Measurements from ENCODE around the gene ANAPC1.
"Not testable (repeated sequence)": the region's sequence is repeated elsewhere in the genome, so short reads cannot be mapped to it uniquely, and the experiment has no call there.

The ANAPC1 gene

GRCh38 chr2:111781443-111782094 lies 102.4 kb downstream of the ANAPC1 start:
- H3K27me3 ChIP-seq (replicated peaks in 2 of 5; ENCODE audit: control insufficient read depth in 4 of 5, insufficient read depth in 5 of 5, low read length in 4 of 5); H3K36me3 ChIP-seq (ENCODE audit: control insufficient read depth in 4 of 4, insufficient read depth in 4 of 4, low read length in 3 of 4); POLR2A ChIA-PET; H3K4me1 ChIP-seq (ENCODE audit: control extremely low read depth in 1 of 4, control insufficient read depth in 4 of 4, insufficient read depth in 4 of 4, low read length in 3 of 4); CTCF ChIA-PET; H3K4me3 ChIP-seq (ENCODE audit: control insufficient read depth in 1 of 7, extremely low read depth in 1 of 7, insufficient read depth in 4 of 7, low read depth in 2 of 7, low read length in 6 of 7); H3K27ac ChIP-seq (ENCODE audit: insufficient read depth in 1 of 2, low read depth in 1 of 2, low read length in 2 of 2, poor library complexity in 1 of 2, severe bottlenecking in 2 of 2); H3K9me3 ChIP-seq (ENCODE audit: control extremely low read depth in 1 of 5, control insufficient read depth in 4 of 5, insufficient read depth in 2 of 5, low read depth in 1 of 5, low read length in 4 of 5); DNase-seq: not testable (repeated sequence)
- WGBS (ENCODE audit: insufficient coverage), result no CpG with 5 or more reads among the region's 9 CpGs

- H3K36me3 ChIP-seq (ENCODE audit: control insufficient read depth in 4 of 4, insufficient read depth in 4 of 4, low read length in 3 of 4); DNase-seq; H3K9me3 ChIP-seq (ENCODE audit: control extremely low read depth in 1 of 5, control insufficient read depth in 4 of 5, insufficient read depth in 2 of 5, low read depth in 1 of 5, low read length in 4 of 5); H3K4me1 ChIP-seq (ENCODE audit: control extremely low read depth in 1 of 4, control insufficient read depth in 4 of 4, insufficient read depth in 4 of 4, low read length in 3 of 4); H3K4me3 ChIP-seq (ENCODE audit: control insufficient read depth in 1 of 7, extremely low read depth in 1 of 7, insufficient read depth in 4 of 7, low read depth in 2 of 7, low read length in 6 of 7); CTCF ChIA-PET; H3K27me3 ChIP-seq (replicated peaks in 2 of 5; ENCODE audit: control insufficient read depth in 4 of 5, insufficient read depth in 5 of 5, low read length in 4 of 5); POLR2A ChIA-PET; H3K27ac ChIP-seq (ENCODE audit: insufficient read depth in 1 of 2, low read depth in 1 of 2, low read length in 2 of 2, poor library complexity in 1 of 2, severe bottlenecking in 2 of 2): not testable (repeated sequence)
- WGBS (ENCODE audit: insufficient coverage), result no CpG with 5 or more reads among the region's 4 CpGs
These were observed 106.8 kb downstream of the ANAPC1 start for GRCh38 chr2:111777155-111777554.

- H3K9me3 ChIP-seq (ENCODE audit: control extremely low read depth in 1 of 5, control insufficient read depth in 4 of 5, insufficient read depth in 2 of 5, low read depth in 1 of 5, low read length in 4 of 5); CTCF ChIA-PET: not testable (repeated sequence)
These were observed 107.7 kb downstream of the ANAPC1 start for GRCh38 chr2:111776296-111776695.

GRCh38 chr2:111772180-111772579 lies 111.8 kb downstream of the ANAPC1 start:
- H3K36me3 ChIP-seq (ENCODE audit: control insufficient read depth in 4 of 4, insufficient read depth in 4 of 4, low read length in 3 of 4); CTCF ChIA-PET; H3K27me3 ChIP-seq (replicated peaks in 2 of 5; ENCODE audit: control insufficient read depth in 4 of 5, insufficient read depth in 5 of 5, low read length in 4 of 5); H3K27ac ChIP-seq (ENCODE audit: insufficient read depth in 1 of 2, low read depth in 1 of 2, low read length in 2 of 2, poor library complexity in 1 of 2, severe bottlenecking in 2 of 2); DNase-seq; H3K4me1 ChIP-seq (ENCODE audit: control extremely low read depth in 1 of 4, control insufficient read depth in 4 of 4, insufficient read depth in 4 of 4, low read length in 3 of 4); POLR2A ChIA-PET; H3K9me3 ChIP-seq (ENCODE audit: control extremely low read depth in 1 of 5, control insufficient read depth in 4 of 5, insufficient read depth in 2 of 5, low read depth in 1 of 5, low read length in 4 of 5); H3K4me3 ChIP-seq (ENCODE audit: control insufficient read depth in 1 of 7, extremely low read depth in 1 of 7, insufficient read depth in 4 of 7, low read depth in 2 of 7, low read length in 6 of 7): not testable (repeated sequence)
- no CpG with 5 or more reads among the region's 6 CpGs for WGBS (ENCODE audit: insufficient coverage)

More at GRCh38 chr2:111776296-111776695, 107.7 kb downstream of the ANAPC1 start:
- H3K4me3 ChIP-seq (ENCODE audit: control insufficient read depth in 1 of 7, extremely low read depth in 1 of 7, insufficient read depth in 4 of 7, low read depth in 2 of 7, low read length in 6 of 7); H3K4me1 ChIP-seq (ENCODE audit: control extremely low read depth in 1 of 4, control insufficient read depth in 4 of 4, insufficient read depth in 4 of 4, low read length in 3 of 4); H3K36me3 ChIP-seq (ENCODE audit: control insufficient read depth in 4 of 4, insufficient read depth in 4 of 4, low read length in 3 of 4); H3K27ac ChIP-seq (ENCODE audit: insufficient read depth in 1 of 2, low read depth in 1 of 2, low read length in 2 of 2, poor library complexity in 1 of 2, severe bottlenecking in 2 of 2); DNase-seq; POLR2A ChIA-PET; H3K27me3 ChIP-seq (replicated peaks in 2 of 5; ENCODE audit: control insufficient read depth in 4 of 5, insufficient read depth in 5 of 5, low read length in 4 of 5): not testable (repeated sequence)
- WGBS (ENCODE audit: insufficient coverage), result no CpG with 5 or more reads among the region's 3 CpGs

- CTCF ChIA-PET; H3K4me1 ChIP-seq (ENCODE audit: control extremely low read depth in 1 of 4, control insufficient read depth in 4 of 4, insufficient read depth in 4 of 4, low read length in 3 of 4); H3K4me3 ChIP-seq (ENCODE audit: control insufficient read depth in 1 of 7, extremely low read depth in 1 of 7, insufficient read depth in 4 of 7, low read depth in 2 of 7, low read length in 6 of 7); H3K9me3 ChIP-seq (ENCODE audit: control extremely low read depth in 1 of 5, control insufficient read depth in 4 of 5, insufficient read depth in 2 of 5, low read depth in 1 of 5, low read length in 4 of 5); DNase-seq; H3K27me3 ChIP-seq (replicated peaks in 2 of 5; ENCODE audit: control insufficient read depth in 4 of 5, insufficient read depth in 5 of 5, low read length in 4 of 5); POLR2A ChIA-PET; H3K27ac ChIP-seq (ENCODE audit: insufficient read depth in 1 of 2, low read depth in 1 of 2, low read length in 2 of 2, poor library complexity in 1 of 2, severe bottlenecking in 2 of 2); H3K36me3 ChIP-seq (ENCODE audit: control insufficient read depth in 4 of 4, insufficient read depth in 4 of 4, low read length in 3 of 4): not testable (repeated sequence)
- WGBS (ENCODE audit: insufficient coverage), result no CpG with 5 or more reads among the region's 3 CpGs
These were observed 112.9 kb downstream of the ANAPC1 start for GRCh38 chr2:111770916-111771658.

GRCh38 chr2:111768266-111769190 lies 115.5 kb downstream of the ANAPC1 start:
- H3K9me3 ChIP-seq (ENCODE audit: control extremely low read depth in 1 of 5, control insufficient read depth in 4 of 5, insufficient read depth in 2 of 5, low read depth in 1 of 5, low read length in 4 of 5); H3K4me1 ChIP-seq (ENCODE audit: control extremely low read depth in 1 of 4, control insufficient read depth in 4 of 4, insufficient read depth in 4 of 4, low read length in 3 of 4); H3K36me3 ChIP-seq (ENCODE audit: control insufficient read depth in 4 of 4, insufficient read depth in 4 of 4, low read length in 3 of 4); H3K27ac ChIP-seq (ENCODE audit: insufficient read depth in 1 of 2, low read depth in 1 of 2, low read length in 2 of 2, poor library complexity in 1 of 2, severe bottlenecking in 2 of 2); H3K27me3 ChIP-seq (replicated peaks in 2 of 5; ENCODE audit: control insufficient read depth in 4 of 5, insufficient read depth in 5 of 5, low read length in 4 of 5); CTCF ChIA-PET; H3K4me3 ChIP-seq (ENCODE audit: control insufficient read depth in 1 of 7, extremely low read depth in 1 of 7, insufficient read depth in 4 of 7, low read depth in 2 of 7, low read length in 6 of 7); POLR2A ChIA-PET: not testable (repeated sequence)
- no CpG with 5 or more reads among the region's 8 CpGs for WGBS (ENCODE audit: insufficient coverage)
- DNase-seq, result peak in 1 of 3 donors; percentile 25

GRCh38 chr2:111767087-111767486 lies 116.9 kb downstream of the ANAPC1 start:
- H3K4me1 ChIP-seq (ENCODE audit: control extremely low read depth in 1 of 4, control insufficient read depth in 4 of 4, insufficient read depth in 4 of 4, low read length in 3 of 4); H3K27ac ChIP-seq (ENCODE audit: insufficient read depth in 1 of 2, low read depth in 1 of 2, low read length in 2 of 2, poor library complexity in 1 of 2, severe bottlenecking in 2 of 2); POLR2A ChIA-PET; CTCF ChIA-PET; H3K4me3 ChIP-seq (ENCODE audit: control insufficient read depth in 1 of 7, extremely low read depth in 1 of 7, insufficient read depth in 4 of 7, low read depth in 2 of 7, low read length in 6 of 7); H3K27me3 ChIP-seq (replicated peaks in 2 of 5; ENCODE audit: control insufficient read depth in 4 of 5, insufficient read depth in 5 of 5, low read length in 4 of 5); H3K9me3 ChIP-seq (ENCODE audit: control extremely low read depth in 1 of 5, control insufficient read depth in 4 of 5, insufficient read depth in 2 of 5, low read depth in 1 of 5, low read length in 4 of 5); H3K36me3 ChIP-seq (ENCODE audit: control insufficient read depth in 4 of 4, insufficient read depth in 4 of 4, low read length in 3 of 4): not testable (repeated sequence)
- WGBS (ENCODE audit: insufficient coverage), result no CpG with 5 or more reads among the region's 4 CpGs
- DNase-seq, result peak in 2 of 3 donors; percentile 14 to 47
